Endothelial cell of umbilical vein (primary cell): ENCODE measurements around the gene OR2B2. TPM values are rescaled to one million over a fixed set of nuclear protein-coding genes. Genes with fewer than 3 reads are reported as not detected.
A peak's percentile ranks its signal among the peaks of the same experiment; 100 is the strongest.

Experiments used
- BruUV-seq: library from RNA; stranded (reverse); fragments of 400-500 nt; replicated peaks from 2 replicates; lab custom pipeline; 2021; lab: Mats Ljungman, UMichigan
- CTCF ChIA-PET: fragments of 300-600, 350-600 bp; sonication (Branson Sonifier 250); formaldehyde crosslinking; loops from one replicate; lab custom pipeline; 2021; ENCODE audit warnings: antibody characterized with exemption, inconsistent platforms; lab: Charles Lee
- POLR2A ChIA-PET: fragments of 300-600, 350-600 bp; sonication (Branson Sonifier 250); formaldehyde crosslinking; loops from one replicate; lab custom pipeline; 2021; ENCODE audit warnings: antibody characterized with exemption, inconsistent platforms; lab: Charles Lee
- DNase-seq: peaks from one replicate; pipeline ENCODE4 v3.0.0-alpha.2; 2011; ENCODE audit warnings: low read depth, low spot score
- FAIRE-seq: peaks from 2 replicates; lab custom pipeline; 2011; peaks lifted over from hg19 to GRCh38; lab: Jason Lieb, UNC
- H2AFZ ChIP-seq: 2 replicates; pipeline ENCODE4 v1.6.0; 2012; ENCODE audit warnings: low read depth, low read length, control low read depth, inconsistent platforms
- H3K27ac ChIP-seq: 2 replicates; pipeline ENCODE4 v1.5.1; 2011; ENCODE audit warnings: low read depth, mild to moderate bottlenecking, control low read depth, low read length, moderate library complexity; ENCODE audit not compliant: insufficient read depth
- H3K27me3 ChIP-seq, 2 experiments: 2 replicates each; pipeline versions ENCODE4 v1.6.0 to v1.6.1; 2011; ENCODE audit warnings: low read length in 2 of 2, mixed read lengths in 1 of 2; ENCODE audit not compliant: control insufficient read depth in 2 of 2, insufficient read depth in 2 of 2
- H3K36me3 ChIP-seq, 2 experiments: 2 replicates in 1 of 2; 3 replicates in 1 of 2; pipeline ENCODE4 v1.5.1; 2011; ENCODE audit warnings: low read length in 2 of 2, mild to moderate bottlenecking in 1 of 2, moderate library complexity in 1 of 2; ENCODE audit not compliant: control insufficient read depth in 2 of 2, insufficient read depth in 2 of 2; ENCODE audit errors: extremely low read depth in 1 of 2
- H3K4me1 ChIP-seq: 3 replicates; pipeline ENCODE4 v1.5.1; 2011; ENCODE audit warnings: mild to moderate bottlenecking, low read length; ENCODE audit not compliant: control insufficient read depth, insufficient read depth; ENCODE audit errors: extremely low read depth
- H3K4me2 ChIP-seq: 2 replicates; pipeline ENCODE4 v1.6.1; 2011; ENCODE audit warnings: low read length, control low read depth, mixed read lengths; ENCODE audit not compliant: insufficient read depth
- H3K4me3 ChIP-seq, 3 experiments: fragments of 200-600 bp in 1 of 3; sonication (generic), shearing (Covaris generic) in 1 of 3; replicated peaks in 1 of 3; 2 replicates each; pipeline ENCODE4 v1.5.1; 2011 to 2016; ENCODE audit warnings: control low read depth in 3 of 3, low read length in 3 of 3, mild to moderate bottlenecking in 2 of 3, inconsistent platforms in 1 of 3, low read depth in 1 of 3, moderate library complexity in 1 of 3; ENCODE audit not compliant: insufficient read depth in 1 of 3
- H3K79me2 ChIP-seq: 2 replicates; pipeline ENCODE4 v1.6.0; 2012; ENCODE audit warnings: low read length, inconsistent platforms; ENCODE audit not compliant: control insufficient read depth, insufficient read depth
- H3K9ac ChIP-seq: replicated peaks from 2 replicates; pipeline ENCODE3; 2011; ENCODE audit warnings: low read length, control low read depth; ENCODE audit not compliant: insufficient read depth; ENCODE audit errors: extremely low read depth
- H3K9me1 ChIP-seq: replicated peaks from 3 replicates; pipeline ENCODE4 v1.6.0; 2011; ENCODE audit warnings: mild to moderate bottlenecking, low read length; ENCODE audit not compliant: control insufficient read depth, insufficient read depth; ENCODE audit errors: extremely low read depth
- H3K9me3 ChIP-seq: replicated peaks from 2 replicates; pipeline ENCODE4 v1.5.1; 2012; ENCODE audit warnings: low read length, inconsistent platforms; ENCODE audit not compliant: control insufficient read depth, insufficient read depth
- H4K20me1 ChIP-seq: replicated peaks from 2 replicates; pipeline ENCODE3; 2011; ENCODE audit warnings: mild to moderate bottlenecking, low read length; ENCODE audit not compliant: control insufficient read depth, insufficient read depth; ENCODE audit errors: extremely low read depth
- EZH2 ChIP-seq: IDR thresholded peaks from 2 replicates; pipeline ENCODE4 v1.6.1; 2012; ENCODE audit warnings: borderline replicate concordance, low read depth, mild to moderate bottlenecking, moderate library complexity, low read length, inconsistent platforms; ENCODE audit not compliant: severe bottlenecking
- GATA2 ChIP-seq: IDR thresholded peaks from 2 replicates; pipeline ENCODE4 v1.7.0; 2011; ENCODE audit warnings: low read depth, mild to moderate bottlenecking, moderate library complexity, mixed read lengths, low read length; ENCODE audit not compliant: insufficient read length, insufficient read depth
- JUN ChIP-seq: IDR thresholded peaks from 2 replicates; pipeline ENCODE4 v1.6.1; 2011; ENCODE audit warnings: borderline replicate concordance, low read depth; ENCODE audit not compliant: insufficient read length, insufficient read depth
- MYC ChIP-seq: IDR thresholded peaks from one replicate; pipeline ENCODE4 v1.6.1; 2011; ENCODE audit warnings: mild to moderate bottlenecking, low read depth, low read length
- dilution Hi-C: fragments of 300-500 bp; cut with MboI; formaldehyde crosslinking; loops from one replicate; pipeline ENCODE4 v1.15.0; 2019; ENCODE audit warnings: low sequenced_read_pairs; ENCODE audit not compliant: extremely low pct_ligation_motif_present
- intact Hi-C: fragments of 100-400 bp; cut with micrococcal nuclease; formaldehyde crosslinking; loops from one replicate; pipeline ENCODE4 v1.10.0; 2022
- polyA plus RNA-seq, 4 experiments: library from polyadenylated mRNA; depleted of rRNA in 3 of 4; stranded (reverse) in 3 of 4; unstranded in 1 of 4; fragments of >200 nt; gene quantifications; 2 replicates each; pipeline versions ENCODE4 v1.2.1 to v1.2.3, GENCODE V29; 2011 to 2012; ENCODE audit warnings: missing spikeins in 1 of 4
- total RNA-seq: library from RNA; stranded (reverse); gene quantifications from 2 replicates; pipeline ENCODE4 v1.2.3, GENCODE V29; 2021
- TF ChIP-seq, protein P1 (sequence below), 2 donors: IDR thresholded peaks; 1 replicate in 1 of 2; 2 replicates in 1 of 2; pipeline ENCODE4 v1.5.1; 2011; ENCODE audit warnings: low read length in 2 of 2, mild to moderate bottlenecking in 2 of 2, moderate library complexity in 2 of 2, control low read depth in 1 of 2, inconsistent platforms in 1 of 2, low read depth in 1 of 2; ENCODE audit not compliant: insufficient read depth in 1 of 2; ENCODE audit errors: extremely low read depth in 1 of 2

The OR2B2 gene
- total and polyA plus RNA-seq, 2 donors (not counting 3 experiments of a cell fraction or from before 2014, with no cell fraction given) = not detected

DNA sequence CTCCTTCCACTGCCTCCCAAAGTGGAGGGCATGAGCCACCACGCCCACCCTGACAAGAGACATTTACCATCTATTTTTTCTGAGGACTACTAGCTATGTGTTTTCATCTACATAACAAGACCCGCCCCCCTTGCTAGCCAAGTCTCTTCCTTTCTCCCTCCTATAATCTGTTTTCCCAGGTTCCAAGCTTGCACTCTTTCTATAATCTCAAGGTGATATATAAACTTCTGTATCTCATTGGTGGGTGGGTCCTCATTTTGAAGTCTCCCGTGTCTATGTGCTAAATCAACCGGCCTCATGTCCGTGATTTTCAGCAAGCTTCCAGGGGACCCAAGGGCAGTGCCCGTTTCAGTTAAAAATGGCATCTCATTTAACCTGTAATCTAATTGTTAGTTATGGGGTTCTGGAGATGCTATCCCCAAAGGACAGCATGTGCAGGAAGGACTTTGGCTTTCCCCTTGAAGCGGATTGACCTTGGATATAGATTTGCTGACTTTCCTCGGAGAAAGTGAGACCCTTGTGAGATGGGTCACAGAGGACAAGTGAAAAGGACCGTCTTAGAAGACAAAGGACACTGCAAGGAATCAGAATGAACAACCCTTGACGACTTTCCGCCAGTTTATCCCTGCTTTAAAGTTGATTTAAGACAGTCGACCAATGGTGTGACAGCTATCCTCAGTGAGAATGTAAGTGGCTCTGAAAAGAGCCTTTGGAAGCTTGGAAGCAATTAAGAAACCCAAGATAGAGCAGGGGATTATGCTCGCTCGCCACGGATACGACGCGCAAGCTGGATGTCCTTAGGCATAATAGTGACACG lies 22.4 kb downstream of the OR2B2 start:
- Histone ChIP-seq H3K27ac (no peak overlapping the region), H3K9me3 (no peaks in the 10 kb centered on the region), H3K79me2 (no peaks in the 10 kb centered on the region), H3K9ac (peak overlapping the region; percentile 42), H2AFZ (peak overlapping the region; percentile 81), H3K4me3 (peak overlapping the region in 2 of 3 experiments; percentile 38 to 41), H3K36me3 (no peaks in the 10 kb centered on the region), H3K9me1 (no peaks in the 10 kb centered on the region), H3K4me1 (peaks cover 14% of the 10 kb centered on the region), H4K20me1 (no peaks in the 10 kb centered on the region), H3K4me2 (peak overlapping the region; percentile 79), H3K27me3 (no peaks in the 10 kb centered on the region)
- intact Hi-C loops (loop anchor here (5.0 to 10.0 kb wide), 3 partner anchors 275 to 1858 kb away; partner anchors contain the start of gene ABT1), dilution Hi-C loops (loop anchor here (5.0 kb wide), 1 partner anchor 68 kb away; a partner anchor contains a TSS)
- CTCF ChIA-PET = interaction anchor here (0.7 to 2.5 kb wide), 17 partner anchors 10 to 1864 kb away, joined by 3 to 17 read pairs (median 5); a partner anchor contains a TSS
- TF ChIP-seq MYC (no peak), JUN (no peak), EZH2 (no peak), GATA2 (no peak)
- TF ChIP-seq, protein P1, sequence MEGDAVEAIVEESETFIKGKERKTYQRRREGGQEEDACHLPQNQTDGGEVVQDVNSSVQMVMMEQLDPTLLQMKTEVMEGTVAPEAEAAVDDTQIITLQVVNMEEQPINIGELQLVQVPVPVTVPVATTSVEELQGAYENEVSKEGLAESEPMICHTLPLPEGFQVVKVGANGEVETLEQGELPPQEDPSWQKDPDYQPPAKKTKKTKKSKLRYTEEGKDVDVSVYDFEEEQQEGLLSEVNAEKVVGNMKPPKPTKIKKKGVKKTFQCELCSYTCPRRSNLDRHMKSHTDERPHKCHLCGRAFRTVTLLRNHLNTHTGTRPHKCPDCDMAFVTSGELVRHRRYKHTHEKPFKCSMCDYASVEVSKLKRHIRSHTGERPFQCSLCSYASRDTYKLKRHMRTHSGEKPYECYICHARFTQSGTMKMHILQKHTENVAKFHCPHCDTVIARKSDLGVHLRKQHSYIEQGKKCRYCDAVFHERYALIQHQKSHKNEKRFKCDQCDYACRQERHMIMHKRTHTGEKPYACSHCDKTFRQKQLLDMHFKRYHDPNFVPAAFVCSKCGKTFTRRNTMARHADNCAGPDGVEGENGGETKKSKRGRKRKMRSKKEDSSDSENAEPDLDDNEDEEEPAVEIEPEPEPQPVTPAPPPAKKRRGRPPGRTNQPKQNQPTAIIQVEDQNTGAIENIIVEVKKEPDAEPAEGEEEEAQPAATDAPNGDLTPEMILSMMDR (IDR thresholded peaks at IDR 0.05; ENCODE audit: extremely low read depth in 1 of 2, insufficient read depth in 1 of 2, low read depth in 1 of 2, low read length in 2 of 2) = no peak
- DNase-seq (no peak), FAIRE-seq (peak; percentile 53)
- BruUV-seq = no TSS peak
- POLR2A ChIA-PET = interaction anchor here (0.7 to 3.5 kb wide), 13 partner anchors 17 to 1685 kb away, joined by 3 to 77 read pairs (median 8); a partner anchor contains a TSS
